ENCODE data around the gene NUMB. TPM values are rescaled to one million over a fixed set of nuclear protein-coding genes. Genes with fewer than 3 reads are reported as not detected.

Gene NUMB
- total RNA-seq, 4 donors from 2014 or later, result 49.2 to 63.4 (median 50.7) TPM

GRCh38 chr14:73276836-73277235 lies 181.5 kb downstream of the NUMB start:
- Histone ChIP-seq H3K4me1 (peaks cover 0 to 10% (median 7%) of the 10 kb centered on the region in 4 donors), H3K4me3 (no peak overlapping the region), H3K36me3 (peaks cover 20 to 86% (median 70%) of the 10 kb centered on the region in 4 donors), H3K27ac (replicated peaks in 1 of 4) (no peak overlapping the region), H3K9me3 (no peaks in the 10 kb centered on the region), H3K27me3 (no peaks in the 10 kb centered on the region)
- 77% methylated on average over 7 of the region's 7 CpGs for WGBS
- intact Hi-C loops (cut with DNase I), result loop anchor here (10.0 kb wide), 1 partner anchor 102 kb away; no protein-coding TSS in a partner anchor
- TF ChIP-seq EP300 (IDR thresholded peaks at IDR 0.05), result no peak
- TF ChIP-seq CTCF (IDR thresholded peaks at IDR 0.05), result no peak
- TF ChIP-seq POLR2AphosphoS5 (IDR thresholded peaks at IDR 0.05), result peak in 1 of 2 donors; percentile 10
- no peak for DNase-seq (ENCODE audit: extremely low spot score)

GRCh38 chr14:73273799-73274198 lies 184.5 kb downstream of the NUMB start:
- H3K4me1 ChIP-seq, result peaks cover 10 to 26% (median 18%) of the 10 kb centered on the region in 4 donors
- WGBS, result 82% methylated on average over 4 of the region's 4 CpGs
- no peak for TF ChIP-seq EP300 (IDR thresholded peaks at IDR 0.05)
- TF ChIP-seq POLR2AphosphoS5 (IDR thresholded peaks at IDR 0.05), result no peak
- no peak for TF ChIP-seq POLR2A (IDR thresholded peaks at IDR 0.05; ENCODE audit: low read depth)
- TF ChIP-seq CTCF (IDR thresholded peaks at IDR 0.05), result no peak
- H3K27me3 ChIP-seq, result no peaks in the 10 kb centered on the region
- DNase-seq (ENCODE audit: extremely low spot score), result no peak
- no peaks in the 10 kb centered on the region for H3K9me3 ChIP-seq
- H3K36me3 ChIP-seq, result peaks cover 20 to 63% (median 43%) of the 10 kb centered on the region in 4 donors
- intact Hi-C loops (cut with DNase I), result loop anchor here (10.0 kb wide), 1 partner anchor 99 kb away; no protein-coding TSS in a partner anchor
- no peak overlapping the region for H3K27ac ChIP-seq (replicated peaks in 1 of 4)
- H3K4me3 ChIP-seq, result no peak overlapping the region

GRCh38 chr14:73272393-73272792 lies 186.0 kb downstream of the NUMB start:
- Histone ChIP-seq H3K36me3 (peaks cover 13 to 61% (median 33%) of the 10 kb centered on the region in 4 donors), H3K4me1 (peaks cover 10 to 26% (median 18%) of the 10 kb centered on the region in 4 donors), H3K27me3 (no peaks in the 10 kb centered on the region), H3K27ac (replicated peaks in 1 of 4) (peak overlapping the region in 1 of 4 donors; percentile 0), H3K4me3 (no peak overlapping the region), H3K9me3 (no peaks in the 10 kb centered on the region)
- TF ChIP-seq POLR2A (IDR thresholded peaks at IDR 0.05; ENCODE audit: low read depth) (no peak), POLR2AphosphoS5 (IDR thresholded peaks at IDR 0.05) (no peak), CTCF (IDR thresholded peaks at IDR 0.05) (no peak), EP300 (IDR thresholded peaks at IDR 0.05) (no peak)
- intact Hi-C loops (cut with DNase I), result loop anchor here (10.0 kb wide), 1 partner anchor 98 kb away; no protein-coding TSS in a partner anchor
- 59% methylated on average over 6 of the region's 6 CpGs for WGBS
- no peak for DNase-seq (ENCODE audit: extremely low spot score)

- Histone ChIP-seq H3K27ac (replicated peaks in 1 of 4) (peak overlapping the region; percentile 33 to 60 (median 44)), H3K4me3 (peak overlapping the region; percentile 39 to 57 (median 49)), H3K27me3 (no peaks in the 10 kb centered on the region), H3K9me3 (no peaks in the 10 kb centered on the region), H3K36me3 (peaks cover 0 to 57% (median 17%) of the 10 kb centered on the region in 4 donors), H3K4me1 (peaks cover 10 to 26% (median 18%) of the 10 kb centered on the region in 4 donors)
- intact Hi-C loops (cut with DNase I), result loop anchor here (10.0 kb wide), 1 partner anchor 95 kb away; no protein-coding TSS in a partner anchor
- no peak for DNase-seq (ENCODE audit: extremely low spot score)
- 27% methylated on average over 31 of the region's 48 CpGs for WGBS
- TF ChIP-seq EP300 (IDR thresholded peaks at IDR 0.05), result no peak
- no peak for TF ChIP-seq CTCF (IDR thresholded peaks at IDR 0.05)
- peak in 1 of 2 donors; percentile 2 for TF ChIP-seq POLR2AphosphoS5 (IDR thresholded peaks at IDR 0.05)
- TF ChIP-seq POLR2A (IDR thresholded peaks at IDR 0.05; ENCODE audit: low read depth), result no peak
These were observed 188.4 kb downstream of the NUMB start for GRCh38 chr14:73269729-73270531.

Data from esophagus muscularis mucosa (tissue), 4 donors.